Epithelial cell of proximal tubule (primary cell): ENCODE measurements around the gene METTL5. TPM values are rescaled to one million over a fixed set of nuclear protein-coding genes. Genes with fewer than 3 reads are reported as not detected.
A peak's percentile ranks its signal among the peaks of the same experiment; 100 is the strongest.

Experiments
- DNase-seq: peaks from one replicate; pipeline ENCODE4 v3.0.0-alpha.2; 2011; ENCODE audit warnings: low read depth
- H3K4me3 ChIP-seq: 2 replicates; pipeline ENCODE4 v1.5.1; 2011; ENCODE audit warnings: low read depth, mild to moderate bottlenecking, low read length
- CTCF ChIP-seq: conservative IDR thresholded peaks from 2 replicates; pipeline ENCODE4 v1.5.1; 2012; ENCODE audit warnings: low read depth, mild to moderate bottlenecking, low read length
- total RNA-seq: library from RNA; depleted of rRNA; stranded (reverse); fragments of >200 nt; gene quantifications from 2 replicates; pipeline ENCODE4 v1.2.3, GENCODE V29; 2015

METTL5 gene
- total RNA-seq, 1 donor from 2014 or later = 76.0 TPM

- no peak for DNase-seq
- TF ChIP-seq CTCF = no peak
- no peak overlapping the region for H3K4me3 ChIP-seq
Observed at GRCh38 chr2:169840747-169841142, 16.0 kb upstream of the METTL5 start.

GRCh38 chr2:169839954-169840746 lies 15.4 kb upstream of the METTL5 start:
- no peak for TF ChIP-seq CTCF
- no peak overlapping the region for H3K4me3 ChIP-seq
- no peak for DNase-seq

- TF ChIP-seq CTCF = no peak
- DNase-seq = no peak
- H3K4me3 ChIP-seq = no peak overlapping the region
Observed at GRCh38 chr2:169838743-169839489, 14.2 kb upstream of the METTL5 start.

- no peak overlapping the region for H3K4me3 ChIP-seq
- TF ChIP-seq CTCF = no peak
- no peak for DNase-seq
Observed at GRCh38 chr2:169834401-169834800, 9.7 kb upstream of the METTL5 start.

- TF ChIP-seq CTCF = no peak
- H3K4me3 ChIP-seq = peak overlapping the region; percentile 77
- DNase-seq = no peak
Observed at GRCh38 chr2:169828141-169828811, 3.6 kb upstream of the METTL5 start.

- no peak for TF ChIP-seq CTCF
- H3K4me3 ChIP-seq = peak within 1 kb of the TSS; percentile 77
- no peak for DNase-seq
Observed at GRCh38 chr2:169827272-169828140, 2.8 kb upstream of the METTL5 start, which contains the start of gene UBR3. TSS of gene UBR3 (plus strand) at chr2:169827454. CDS start at chr2:169827508, 54 bp downstream.
